Mucosa of descending colon (tissue), 3 donors: ENCODE results near the gene KIF16B. TPM values are rescaled to one million over a fixed set of nuclear protein-coding genes. Genes with fewer than 3 reads are reported as not detected.

Experiments
- ATAC-seq: fragments of 200-7000 bp; cut with Tn5 transposase; one replicate; pipeline ENCODE4 v1.9.1; 2020; ENCODE audit warnings: mild to moderate bottlenecking, moderate library complexity
- DNase-seq, 3 donors: peaks; one replicate each; pipeline ENCODE4 v3.0.0-alpha.2; 2020
- H3K36me3 ChIP-seq: fragments of 200-600 bp; one replicate; pipeline ENCODE4 v1.8.0; 2021; ENCODE audit warnings: low read depth, mild to moderate bottlenecking
- H3K4me1 ChIP-seq: fragments of 200-600 bp; one replicate; pipeline ENCODE4 v1.8.0; 2021; ENCODE audit warnings: low read depth, mild to moderate bottlenecking
- H3K4me3 ChIP-seq: fragments of 200-600 bp; one replicate; pipeline ENCODE4 v1.8.0; 2021; ENCODE audit warnings: mild to moderate bottlenecking
- H3K9me3 ChIP-seq: fragments of 200-600 bp; one replicate; pipeline ENCODE4 v1.8.0; 2021; ENCODE audit warnings: mild to moderate bottlenecking
- intact Hi-C, 2 donors: fragments of 100-400 bp; cut with DNase I in 1 of 2; cut with micrococcal nuclease in 1 of 2; formaldehyde crosslinking; loops; one replicate each; pipeline versions ENCODE4 v1.11.0 to v1.11.1; 2022; cut with DNase I, micrococcal nuclease
- total RNA-seq, 3 donors: library from RNA; stranded (reverse); fragmentation: NEBNext Ultra II Directional in 2 of 3; extraction: Animal tissue kit (Norgen Biotek cat#: 25700) in 2 of 3; gene quantifications; one replicate each; pipeline versions ENCODE4 v1.2.1 to v1.2.4, GENCODE V29; 2021 to 2023
- TF ChIP-seq, protein P1 (sequence below): fragments of 200-600 bp; IDR thresholded peaks from one replicate; pipeline ENCODE4 v1.8.0; 2022; ENCODE audit warnings: antibody characterized with exemption, mild to moderate bottlenecking
- donor health status: DM: no; HTN: no; CAD: no; lungs with moderate emphysema.
- donor health status: DM: no; HTN: no; CAD: no.
- donor health status: DM: no; HTN: yes; CAD: no.

KIF16B gene
- total RNA-seq, 3 donors from 2014 or later = 48.5 to 81.7 (median 65.1) TPM

DNA sequence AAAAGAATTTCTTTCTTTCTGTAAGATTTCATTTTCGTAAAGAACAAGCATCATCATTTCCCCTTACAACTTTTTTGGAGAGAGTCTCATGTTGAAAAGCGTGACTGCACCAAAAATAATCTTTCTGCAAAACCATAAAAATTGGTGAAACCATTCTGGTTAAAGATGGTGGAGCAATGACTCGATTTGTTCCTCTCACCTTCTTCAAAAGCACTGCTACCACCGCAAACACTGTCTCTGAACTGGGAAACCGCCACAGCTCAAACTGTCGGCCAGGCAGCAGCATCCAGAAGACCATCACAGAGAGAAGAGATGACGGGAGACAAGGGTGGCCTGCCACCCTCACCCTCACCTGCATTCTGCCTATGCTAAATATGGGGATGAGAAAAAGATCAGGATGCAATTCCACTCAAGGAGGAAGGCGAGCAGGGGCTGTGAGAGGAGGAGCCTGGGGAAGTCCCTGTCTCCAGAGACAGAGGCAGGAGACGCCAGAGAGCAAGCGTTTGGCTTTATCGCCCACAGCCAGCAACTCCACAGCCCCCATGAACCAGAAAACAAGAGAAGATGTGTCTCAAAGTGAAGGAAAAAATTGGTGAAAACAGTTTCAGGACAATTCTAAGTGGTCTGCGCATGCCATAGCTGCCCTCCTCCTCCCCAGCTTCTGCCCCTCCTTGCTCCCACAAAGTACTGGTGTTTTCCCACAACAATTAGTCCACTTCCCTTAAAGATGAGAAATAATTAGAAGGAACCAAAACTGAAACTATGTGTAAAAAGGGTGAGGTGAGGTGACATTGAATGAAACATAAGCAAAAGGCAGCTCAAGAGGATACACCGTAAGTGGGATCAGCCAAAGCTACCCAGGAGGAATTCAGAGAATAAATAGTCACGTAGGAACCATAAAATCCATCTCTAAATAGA is 255.5 kb downstream of the KIF16B start:
- DNase-seq = no peak
- no peaks in the 10 kb centered on the region for H3K9me3 ChIP-seq
- no peaks in the 10 kb centered on the region for H3K36me3 ChIP-seq
- ATAC-seq = no peak
- intact Hi-C loops = no loop called here
- no peak overlapping the region for H3K4me3 ChIP-seq
- TF ChIP-seq, protein P1, sequence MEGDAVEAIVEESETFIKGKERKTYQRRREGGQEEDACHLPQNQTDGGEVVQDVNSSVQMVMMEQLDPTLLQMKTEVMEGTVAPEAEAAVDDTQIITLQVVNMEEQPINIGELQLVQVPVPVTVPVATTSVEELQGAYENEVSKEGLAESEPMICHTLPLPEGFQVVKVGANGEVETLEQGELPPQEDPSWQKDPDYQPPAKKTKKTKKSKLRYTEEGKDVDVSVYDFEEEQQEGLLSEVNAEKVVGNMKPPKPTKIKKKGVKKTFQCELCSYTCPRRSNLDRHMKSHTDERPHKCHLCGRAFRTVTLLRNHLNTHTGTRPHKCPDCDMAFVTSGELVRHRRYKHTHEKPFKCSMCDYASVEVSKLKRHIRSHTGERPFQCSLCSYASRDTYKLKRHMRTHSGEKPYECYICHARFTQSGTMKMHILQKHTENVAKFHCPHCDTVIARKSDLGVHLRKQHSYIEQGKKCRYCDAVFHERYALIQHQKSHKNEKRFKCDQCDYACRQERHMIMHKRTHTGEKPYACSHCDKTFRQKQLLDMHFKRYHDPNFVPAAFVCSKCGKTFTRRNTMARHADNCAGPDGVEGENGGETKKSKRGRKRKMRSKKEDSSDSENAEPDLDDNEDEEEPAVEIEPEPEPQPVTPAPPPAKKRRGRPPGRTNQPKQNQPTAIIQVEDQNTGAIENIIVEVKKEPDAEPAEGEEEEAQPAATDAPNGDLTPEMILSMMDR = no peak
- H3K4me1 ChIP-seq = no peaks in the 10 kb centered on the region

DNA sequence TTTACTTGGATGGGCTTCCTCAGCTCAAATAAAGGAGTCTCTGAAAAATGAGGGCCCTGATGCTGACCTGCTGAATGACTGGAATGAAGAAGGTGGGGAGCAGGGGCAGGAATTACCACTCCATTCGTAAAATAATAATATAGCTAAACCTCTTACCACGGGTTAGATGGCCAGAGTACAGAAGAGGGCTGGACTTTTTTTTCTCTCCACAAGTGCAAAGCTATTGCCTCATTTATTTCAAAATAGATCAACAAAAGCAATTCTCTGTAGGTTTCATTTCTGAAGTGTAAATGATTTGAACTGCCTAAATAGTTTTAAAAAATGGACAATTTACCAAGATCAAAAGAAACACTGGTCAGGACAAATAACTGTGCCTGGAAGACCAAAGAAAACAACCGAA is 256.7 kb downstream of the KIF16B start:
- Histone ChIP-seq H3K4me1 (no peaks in the 10 kb centered on the region), H3K4me3 (no peak overlapping the region), H3K36me3 (no peaks in the 10 kb centered on the region), H3K9me3 (no peaks in the 10 kb centered on the region)
- DNase-seq (no peak), ATAC-seq (no peak)
- intact Hi-C loops = no loop called here
- TF ChIP-seq, protein P1 = no peak

DNA sequence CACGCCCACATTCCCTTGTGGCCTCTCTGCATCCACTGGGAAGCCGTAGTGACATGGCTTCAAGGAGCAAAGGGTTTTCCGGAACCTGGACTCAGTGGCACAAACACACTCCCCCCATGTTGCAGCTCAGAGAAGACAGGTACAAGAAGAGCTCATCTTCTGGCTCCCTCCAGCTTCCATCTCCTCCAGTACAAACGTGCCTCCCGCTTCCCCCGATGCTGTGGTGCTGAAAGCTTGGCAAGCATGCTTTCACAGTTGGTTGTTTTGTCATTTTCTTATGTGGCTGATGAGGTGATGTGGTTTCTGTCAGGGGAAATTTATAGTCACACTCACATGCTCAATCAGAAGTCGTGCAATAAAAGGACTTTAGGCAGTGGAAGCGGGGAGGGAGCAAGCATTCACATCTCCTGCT is 258.5 kb downstream of the KIF16B start:
- Histone ChIP-seq H3K4me1 (no peaks in the 10 kb centered on the region), H3K9me3 (no peaks in the 10 kb centered on the region), H3K4me3 (no peak overlapping the region), H3K36me3 (no peaks in the 10 kb centered on the region)
- DNase-seq (no peak), ATAC-seq (no peak)
- TF ChIP-seq, protein P1 = no peak
- intact Hi-C loops = no loop called here

DNA sequence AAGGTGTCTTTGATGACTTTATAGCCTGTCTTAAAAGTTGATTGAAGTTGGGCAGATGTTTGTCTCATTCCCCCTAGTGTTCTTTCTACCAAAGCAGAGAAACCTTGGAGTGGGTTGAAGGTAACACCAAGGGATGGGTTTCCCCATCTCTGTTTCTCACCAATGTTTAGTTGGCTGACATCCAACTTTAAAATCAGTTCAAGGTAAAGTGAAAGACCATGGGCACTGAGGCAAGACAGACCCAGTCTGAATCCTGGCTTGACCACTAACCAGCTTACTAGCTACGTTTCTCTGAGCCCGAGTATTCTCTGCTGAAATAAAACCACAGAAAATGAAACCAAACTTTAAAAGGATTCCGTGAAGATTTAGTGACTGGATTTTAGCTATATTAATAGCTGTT is 258.9 kb downstream of the KIF16B start:
- TF ChIP-seq, protein P1 = no peak
- Histone ChIP-seq H3K9me3 (no peaks in the 10 kb centered on the region), H3K4me1 (no peaks in the 10 kb centered on the region), H3K4me3 (no peak overlapping the region), H3K36me3 (no peaks in the 10 kb centered on the region)
- ATAC-seq = no peak
- DNase-seq = no peak
- intact Hi-C loops = no loop called here

DNA sequence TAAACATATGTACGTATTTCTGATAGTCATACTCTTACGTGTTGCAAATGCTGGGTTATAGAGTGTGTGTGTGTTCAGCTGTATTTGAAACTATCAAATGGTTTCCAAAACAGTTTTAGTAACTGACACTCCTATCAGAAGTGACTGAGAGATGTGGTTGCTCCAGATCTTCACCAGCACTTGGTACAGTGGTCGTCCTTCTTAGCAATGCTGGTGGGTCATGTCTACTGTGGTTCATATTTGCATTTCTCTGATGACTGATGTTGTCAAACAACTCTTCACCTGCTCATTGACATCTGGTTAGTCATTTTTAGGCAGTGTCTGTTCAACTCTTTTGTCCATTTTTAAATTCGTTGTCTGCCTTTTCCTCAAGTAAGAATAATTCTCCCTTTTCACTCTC is 259.3 kb downstream of the KIF16B start:
- ATAC-seq = no peak
- no peaks in the 10 kb centered on the region for H3K4me1 ChIP-seq

More for the DNA sequence above, 259.3 kb downstream of the KIF16B start:
- TF ChIP-seq, protein P1 = no peak
- no peaks in the 10 kb centered on the region for H3K36me3 ChIP-seq
- H3K9me3 ChIP-seq = no peaks in the 10 kb centered on the region
- no peak for DNase-seq
- intact Hi-C loops = no loop called here
- H3K4me3 ChIP-seq = no peak overlapping the region
